ENCODE results near the gene LRRK1. TPM values are rescaled to one million over a fixed set of nuclear protein-coding genes. Genes with fewer than 3 reads are reported as not detected.

LRRK1 gene
- total RNA-seq, 4 donors from 2014 or later, result 5.7 to 12.0 (median 10.0) TPM

- no peak for TF ChIP-seq POLR2A (IDR thresholded peaks at IDR 0.05)
- no peak for TF ChIP-seq CTCF (IDR thresholded peaks at IDR 0.05)
- Histone ChIP-seq H3K36me3 (peaks cover 0 to 8% (median 0%) of the 10 kb centered on the region in 3 donors), H3K9me3 (no peaks in the 10 kb centered on the region), H3K27me3 (no peaks in the 10 kb centered on the region), H3K27ac (peak overlapping the region in 3 of 4 donors; percentile 88 to 94 (median 91)), H3K4me3 (no peak overlapping the region), H3K4me1 (peaks cover 15 to 48% (median 25%) of the 10 kb centered on the region in 3 donors)
- DNase-seq, result no peak
- 56 to 59% methylated on average over 3 of the region's 3 CpGs for WGBS, 2 donors
- intact Hi-C loops (cut with DNase I), result no loop called here
Observed at GRCh38 chr15:100901296-100901695, 17.9 kb upstream of the LRRK1 start.

GRCh38 chr15:100901702-100902435 lies 17.3 kb upstream of the LRRK1 start:
- H3K27ac ChIP-seq, result peak overlapping the region; percentile 78 to 94 (median 90)
- TF ChIP-seq CTCF (IDR thresholded peaks at IDR 0.05) (no peak), POLR2A (IDR thresholded peaks at IDR 0.05) (no peak)
- WGBS, 2 donors, result 40 to 41% methylated on average over 14 of the region's 14 CpGs
- H3K27me3 ChIP-seq, result no peaks in the 10 kb centered on the region
- intact Hi-C loops (cut with DNase I), result no loop called here
- peaks cover 15 to 48% (median 25%) of the 10 kb centered on the region in 3 donors for H3K4me1 ChIP-seq
- H3K9me3 ChIP-seq, result no peaks in the 10 kb centered on the region
- peaks cover 0 to 8% (median 0%) of the 10 kb centered on the region in 3 donors for H3K36me3 ChIP-seq
- no peak for DNase-seq
- H3K4me3 ChIP-seq, result peak overlapping the region; percentile 2 to 53 (median 27)

- Histone ChIP-seq H3K4me1 (peaks cover 15 to 48% (median 25%) of the 10 kb centered on the region in 3 donors), H3K27me3 (no peaks in the 10 kb centered on the region), H3K36me3 (peaks cover 0 to 5% (median 0%) of the 10 kb centered on the region in 3 donors), H3K4me3 (peak overlapping the region; percentile 2 to 53 (median 27)), H3K27ac (peak overlapping the region; percentile 78 to 94 (median 90)), H3K9me3 (no peaks in the 10 kb centered on the region)
- intact Hi-C loops (cut with DNase I), result no loop called here
- DNase-seq, result no peak
- WGBS, 2 donors, result 18 to 25% methylated on average over 14 to 20 of the region's 22 CpGs
- TF ChIP-seq POLR2A (IDR thresholded peaks at IDR 0.05) (no peak), CTCF (IDR thresholded peaks at IDR 0.05) (peak in 1 of 6 experiments; percentile 10)
Observed at GRCh38 chr15:100902436-100903167, 16.6 kb upstream of the LRRK1 start.

GRCh38 chr15:100903168-100903554 lies 16.0 kb upstream of the LRRK1 start:
- H3K9me3 ChIP-seq, result no peaks in the 10 kb centered on the region
- no peaks in the 10 kb centered on the region for H3K27me3 ChIP-seq
- 36 to 37% methylated on average over 3 of the region's 3 CpGs for WGBS, 2 donors
- H3K4me3 ChIP-seq, result peak overlapping the region in 1 of 4 donors; percentile 53
- peaks cover 15 to 48% (median 25%) of the 10 kb centered on the region in 3 donors for H3K4me1 ChIP-seq
- DNase-seq, result no peak
- peak overlapping the region; percentile 78 to 94 (median 90) for H3K27ac ChIP-seq
- TF ChIP-seq CTCF (IDR thresholded peaks at IDR 0.05) (no peak), POLR2A (IDR thresholded peaks at IDR 0.05) (no peak)
- intact Hi-C loops (cut with DNase I), result no loop called here
- peaks cover 0 to 1% (median 0%) of the 10 kb centered on the region in 3 donors for H3K36me3 ChIP-seq

- WGBS, 2 donors, result 29 to 37% methylated on average over 4 of the region's 8 CpGs
- Histone ChIP-seq H3K36me3 (peaks cover 0 to 8% (median 0%) of the 10 kb centered on the region in 3 donors), H3K9me3 (no peaks in the 10 kb centered on the region), H3K4me1 (peaks cover 8 to 41% (median 22%) of the 10 kb centered on the region in 3 donors), H3K27ac (no peak overlapping the region), H3K4me3 (no peak overlapping the region), H3K27me3 (no peaks in the 10 kb centered on the region)
- TF ChIP-seq POLR2A (IDR thresholded peaks at IDR 0.05), result no peak
- peak in 4 of 6 experiments; percentile 20 to 64 (median 28) for TF ChIP-seq CTCF (IDR thresholded peaks at IDR 0.05)
- no peak for DNase-seq
- intact Hi-C loops (cut with DNase I), result no loop called here
Observed at GRCh38 chr15:100905850-100906249, 13.3 kb upstream of the LRRK1 start.

All from esophagus squamous epithelium (tissue), 5 donors.